DND-41 (cell line): ENCODE results near the gene MMP25.
A peak's percentile ranks its signal among the peaks of the same experiment; 100 is the strongest.

Source experiments
- ATAC-seq: fragments of 200-7000 bp; cut with Tn5 transposase; 3 replicates; pipeline ENCODE4 v1.9.1; 2021; ENCODE audit warnings: low read depth; ENCODE audit not compliant: insufficient read depth
- DNase-seq: peaks from one replicate; pipeline ENCODE4 v3.0.0-alpha.2; 2020
- H2AFZ ChIP-seq: 2 replicates; pipeline ENCODE4 v1.6.0; 2012; ENCODE audit warnings: low read depth, low read length
- H3K27ac ChIP-seq: 2 replicates; pipeline ENCODE4 v1.5.1; 2012; ENCODE audit warnings: low read length, inconsistent platforms
- H3K27me3 ChIP-seq: fragments of 200-600 bp; sonication (generic); 2 replicates; pipeline ENCODE4 v1.6.0; 2012; ENCODE audit warnings: low read length, mild to moderate bottlenecking, inconsistent platforms; ENCODE audit not compliant: insufficient read depth, poor library complexity
- H3K36me3 ChIP-seq: 2 replicates; pipeline ENCODE4 v1.5.1; 2012; ENCODE audit warnings: low read length, inconsistent platforms; ENCODE audit not compliant: insufficient read depth
- H3K4me1 ChIP-seq: 2 replicates; pipeline ENCODE4 v1.5.1; 2012; ENCODE audit warnings: mild to moderate bottlenecking, low read length; ENCODE audit not compliant: insufficient read depth
- H3K4me2 ChIP-seq: 2 replicates; pipeline ENCODE4 v1.6.0; 2012; ENCODE audit warnings: mild to moderate bottlenecking, moderate library complexity, low read length, inconsistent platforms; ENCODE audit not compliant: insufficient read depth
- H3K4me3 ChIP-seq, 2 experiments: fragments of 200-600 bp in 1 of 2; shearing (Covaris generic) in 1 of 2; 2 replicates each; pipeline ENCODE4 v1.5.1; 2012 to 2016; ENCODE audit warnings: inconsistent platforms in 2 of 2, low read length in 2 of 2, mild to moderate bottlenecking in 2 of 2, low read depth in 1 of 2, moderate library complexity in 1 of 2
- H3K79me2 ChIP-seq: 2 replicates; pipeline ENCODE4 v1.6.0; 2012; ENCODE audit warnings: low read length, inconsistent platforms; ENCODE audit not compliant: insufficient read depth
- H3K9ac ChIP-seq: 2 replicates; pipeline ENCODE4 v1.6.0; 2012; ENCODE audit warnings: low read depth, mild to moderate bottlenecking, inconsistent platforms, low read length, moderate library complexity
- H3K9me3 ChIP-seq: 2 replicates; pipeline ENCODE4 v1.5.1; 2012; ENCODE audit warnings: low read length, moderate library complexity, mild to moderate bottlenecking, inconsistent platforms; ENCODE audit not compliant: insufficient read depth, severe bottlenecking
- H4K20me1 ChIP-seq: 2 replicates; pipeline ENCODE4 v1.6.0; 2012; ENCODE audit warnings: low read length; ENCODE audit not compliant: insufficient read depth
- CTCF ChIP-seq: IDR thresholded peaks from 2 replicates; pipeline ENCODE4 v1.5.1; 2012; ENCODE audit warnings: borderline replicate concordance, low read length, moderate library complexity, mild to moderate bottlenecking; ENCODE audit not compliant: poor library complexity, severe bottlenecking; ENCODE audit errors: extremely low read depth
- EZH2 ChIP-seq: IDR thresholded peaks from 3 replicates; pipeline ENCODE4 v1.6.1; 2012; ENCODE audit warnings: borderline replicate concordance, low read depth, mild to moderate bottlenecking, moderate library complexity, low read length, inconsistent platforms; ENCODE audit not compliant: severe bottlenecking

Gene MMP25

GRCh38 chr16:3027489-3027795, 18.9 kb upstream of the MMP25 start:
- DNase-seq (no peak), ATAC-seq (no peak)
- Histone ChIP-seq H3K4me2 (no peak overlapping the region), H4K20me1 (peaks cover 22% of the 10 kb centered on the region), H3K27me3 (no peaks in the 10 kb centered on the region), H3K4me1 (peaks cover 32% of the 10 kb centered on the region), H3K9me3 (no peaks in the 10 kb centered on the region), H3K4me3 (no peak overlapping the region), H2AFZ (no peak overlapping the region), H3K36me3 (peaks cover 22% of the 10 kb centered on the region), H3K9ac (no peak overlapping the region), H3K27ac (no peak overlapping the region), H3K79me2 (peaks cover 12% of the 10 kb centered on the region)
- TF ChIP-seq EZH2 (no peak), CTCF (no peak)

GRCh38 chr16:3027983-3028715, 18.2 kb upstream of the MMP25 start:
- DNase-seq (peak; percentile 83), ATAC-seq (peak; percentile 47)
- H4K20me1 ChIP-seq, result peaks cover 22% of the 10 kb centered on the region
- peaks cover 12% of the 10 kb centered on the region for H3K79me2 ChIP-seq
- no peak overlapping the region for H3K4me3 ChIP-seq
- no peaks in the 10 kb centered on the region for H3K27me3 ChIP-seq
- no peak overlapping the region for H3K27ac ChIP-seq
- no peak overlapping the region for H3K4me2 ChIP-seq
- peaks cover 22% of the 10 kb centered on the region for H3K36me3 ChIP-seq
- TF ChIP-seq CTCF (peak; percentile 78), EZH2 (no peak)
- peaks cover 25% of the 10 kb centered on the region for H3K4me1 ChIP-seq
- no peak overlapping the region for H3K9ac ChIP-seq
- H3K9me3 ChIP-seq, result no peaks in the 10 kb centered on the region
- H2AFZ ChIP-seq, result no peak overlapping the region

DNA sequence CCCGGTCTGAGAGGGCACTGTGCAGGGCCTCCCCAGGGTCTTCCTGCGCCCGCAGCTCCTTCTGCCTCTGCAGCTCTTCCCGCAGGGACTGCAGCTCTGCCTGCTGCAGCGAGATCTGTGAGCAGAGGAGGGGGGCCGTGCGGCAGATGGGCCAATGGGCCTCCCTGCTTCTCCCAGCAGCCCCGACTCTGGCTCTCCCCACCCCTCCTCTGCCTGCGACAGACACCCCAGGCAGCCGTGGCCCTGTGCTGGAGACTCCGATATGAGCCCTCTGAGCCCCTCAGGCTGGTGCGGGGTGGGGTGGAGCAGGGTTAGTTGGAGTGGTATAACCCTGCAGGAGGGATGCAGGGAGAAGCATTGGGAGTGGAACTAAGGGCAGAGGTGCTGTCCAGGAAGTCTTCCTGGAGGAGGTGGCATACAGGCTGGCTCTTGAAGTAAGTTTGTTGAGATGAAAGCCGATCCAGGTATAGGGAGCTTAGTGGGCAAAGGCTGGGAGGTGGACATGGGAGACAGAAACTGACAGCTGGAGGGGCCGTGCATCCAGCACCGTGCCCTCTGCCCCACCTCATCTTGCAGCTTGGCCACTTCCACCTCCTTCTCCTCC, 17.5 kb upstream of the MMP25 start:
- Histone ChIP-seq H3K9ac (no peak overlapping the region), H3K27ac (no peak overlapping the region), H3K4me2 (no peak overlapping the region)

More for the DNA sequence above, 17.5 kb upstream of the MMP25 start:
- H2AFZ ChIP-seq, result no peak overlapping the region
- H4K20me1 ChIP-seq, result peaks cover 22% of the 10 kb centered on the region
- peaks cover 12% of the 10 kb centered on the region for H3K79me2 ChIP-seq
- DNase-seq, result no peak
- H3K36me3 ChIP-seq, result peaks cover 22% of the 10 kb centered on the region
- no peaks in the 10 kb centered on the region for H3K9me3 ChIP-seq
- H3K4me3 ChIP-seq, result no peak overlapping the region
- peaks cover 18% of the 10 kb centered on the region for H3K4me1 ChIP-seq
- no peak for TF ChIP-seq CTCF
- no peak for TF ChIP-seq EZH2
- no peak for ATAC-seq
- H3K27me3 ChIP-seq, result no peaks in the 10 kb centered on the region
